Cortex of kidney (tissue), 1 donor: ENCODE data around the gene HPSE2.

Experiments
- DNase-seq: peaks from one replicate; lab custom pipeline; 2025; lab: John Stamatoyannopoulos, UW

HPSE2 gene

GRCh38 chr10:98414578-98414931 lies 821.1 kb downstream of the HPSE2 start:
- no peak for DNase-seq

DNA sequence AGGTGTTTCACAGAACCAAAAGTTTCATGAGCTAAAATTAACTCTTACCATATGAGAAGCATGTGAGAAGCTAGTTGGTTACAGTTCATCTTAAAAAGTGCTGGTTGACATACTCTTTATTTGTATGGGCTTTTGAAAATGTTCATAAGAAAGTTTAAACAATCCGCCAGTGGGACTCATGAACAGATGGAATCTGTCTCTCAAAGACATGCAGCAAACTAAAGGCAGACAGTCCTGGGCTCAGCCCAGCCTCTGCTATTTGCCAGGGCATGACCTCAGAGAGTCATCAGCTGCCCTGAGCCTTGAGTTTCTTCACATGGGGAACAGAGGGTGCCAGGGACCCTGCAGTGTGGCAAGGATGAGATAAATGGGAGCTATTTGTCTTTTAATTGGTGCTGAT lies 823.9 kb downstream of the HPSE2 start:
- no peak for DNase-seq

- no peak for DNase-seq
Observed at GRCh38 chr10:98411166-98411565, 824.5 kb downstream of the HPSE2 start.

GRCh38 chr10:98410759-98411158 lies 824.9 kb downstream of the HPSE2 start:
- no peak for DNase-seq

GRCh38 chr10:98410135-98410743 lies 825.4 kb downstream of the HPSE2 start:
- no peak for DNase-seq

GRCh38 chr10:98408799-98409198 lies 826.9 kb downstream of the HPSE2 start:
- DNase-seq: no peak

DNA sequence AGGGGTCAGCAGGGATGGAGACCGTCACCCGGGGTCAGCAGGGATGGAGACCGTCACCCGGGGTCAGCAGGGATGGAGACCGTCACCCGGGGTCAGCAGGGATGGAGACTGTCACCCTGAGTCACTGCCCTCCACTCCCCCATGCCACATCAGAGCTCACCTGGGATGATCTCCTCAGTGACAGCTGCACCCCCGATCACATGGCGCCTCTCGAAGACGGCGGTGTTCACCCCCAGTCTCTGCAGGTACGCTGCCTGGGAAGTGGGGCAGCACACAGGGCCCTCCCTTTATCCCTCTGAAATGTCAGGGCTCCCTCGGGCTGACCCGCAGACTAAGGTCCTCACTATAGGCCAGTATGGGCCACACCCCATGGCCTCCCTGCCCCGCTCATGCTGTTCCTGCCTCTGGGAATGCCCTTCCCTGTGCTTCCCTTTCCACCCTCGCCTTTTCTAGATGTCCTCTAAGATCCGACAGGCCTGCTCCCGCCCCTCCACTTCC lies 827.9 kb downstream of the HPSE2 start:
- DNase-seq: no peak
